ENCODE results near the gene SMCR8. TPM values are rescaled to one million over a fixed set of nuclear protein-coding genes. Genes with fewer than 3 reads are reported as not detected.

SMCR8 gene
- total RNA-seq, 6 donors from 2014 or later, result 17.1 to 25.2 (median 21.5) TPM

DNA sequence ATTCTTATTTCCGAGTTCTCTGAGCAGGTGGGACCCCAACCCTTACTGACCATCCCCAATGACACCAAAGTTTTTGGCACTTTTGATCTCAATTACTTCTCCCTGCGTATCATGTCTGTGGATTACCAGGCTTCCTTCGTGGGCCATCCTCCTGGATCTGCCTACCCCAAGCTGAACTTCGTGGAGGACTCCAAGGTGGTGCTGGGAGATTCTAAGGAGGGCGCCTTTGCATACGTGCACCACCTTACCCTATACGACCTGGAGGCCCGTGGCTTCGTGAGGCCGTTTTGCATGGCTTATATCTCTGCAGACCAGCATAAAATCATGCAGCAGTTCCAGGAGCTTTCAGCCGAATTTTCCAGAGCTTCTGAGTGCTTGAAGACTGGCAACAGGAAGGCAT is 868 bp downstream of the SMCR8 start:
- H3K36me3 ChIP-seq, result peaks cover 0 to 59% (median 18%) of the 10 kb centered on the region in 4 donors
- ATAC-seq (ENCODE audit: low FRiP score in 2 of 2) (no peak), DNase-seq (no peak)
- TF ChIP-seq EP300 (IDR thresholded peaks at IDR 0.05) (no peak), POLR2A (IDR thresholded peaks at IDR 0.05) (no peak), POLR2AphosphoS5 (IDR thresholded peaks at IDR 0.05) (no peak)
- TF ChIP-seq, protein P1, sequence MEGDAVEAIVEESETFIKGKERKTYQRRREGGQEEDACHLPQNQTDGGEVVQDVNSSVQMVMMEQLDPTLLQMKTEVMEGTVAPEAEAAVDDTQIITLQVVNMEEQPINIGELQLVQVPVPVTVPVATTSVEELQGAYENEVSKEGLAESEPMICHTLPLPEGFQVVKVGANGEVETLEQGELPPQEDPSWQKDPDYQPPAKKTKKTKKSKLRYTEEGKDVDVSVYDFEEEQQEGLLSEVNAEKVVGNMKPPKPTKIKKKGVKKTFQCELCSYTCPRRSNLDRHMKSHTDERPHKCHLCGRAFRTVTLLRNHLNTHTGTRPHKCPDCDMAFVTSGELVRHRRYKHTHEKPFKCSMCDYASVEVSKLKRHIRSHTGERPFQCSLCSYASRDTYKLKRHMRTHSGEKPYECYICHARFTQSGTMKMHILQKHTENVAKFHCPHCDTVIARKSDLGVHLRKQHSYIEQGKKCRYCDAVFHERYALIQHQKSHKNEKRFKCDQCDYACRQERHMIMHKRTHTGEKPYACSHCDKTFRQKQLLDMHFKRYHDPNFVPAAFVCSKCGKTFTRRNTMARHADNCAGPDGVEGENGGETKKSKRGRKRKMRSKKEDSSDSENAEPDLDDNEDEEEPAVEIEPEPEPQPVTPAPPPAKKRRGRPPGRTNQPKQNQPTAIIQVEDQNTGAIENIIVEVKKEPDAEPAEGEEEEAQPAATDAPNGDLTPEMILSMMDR (IDR thresholded peaks at IDR 0.05), result no peak
- H3K9me3 ChIP-seq, result no peaks in the 10 kb centered on the region
- peak overlapping the region; percentile 72 to 94 (median 87) for H3K4me3 ChIP-seq
- peak overlapping the region; percentile 93 to 98 (median 95) for H3K27ac ChIP-seq
- H3K27me3 ChIP-seq, result no peaks in the 10 kb centered on the region
- 73 to 76% methylated on average over 10 to 11 of the region's 11 CpGs for WGBS, 2 donors
- H3K4me1 ChIP-seq, result peaks cover 54 to 81% (median 64%) of the 10 kb centered on the region in 4 donors

GRCh38 chr17:18318117-18318516 is 3.0 kb downstream of the SMCR8 start:
- Histone ChIP-seq H3K36me3 (peaks cover under 1 to 64% (median 24%) of the 10 kb centered on the region in 4 donors), H3K27ac (peak overlapping the region in 1 of 4 donors; percentile 22)

GRCh38 chr17:18318771-18319450 is 3.8 kb downstream of the SMCR8 start:
- WGBS, 2 donors, result 79 to 83% methylated on average over 10 to 18 of the region's 18 CpGs
- Histone ChIP-seq H3K27ac (peak overlapping the region in 1 of 4 donors; percentile 15), H3K4me3 (peak overlapping the region in 2 of 4 donors; percentile 2 to 24), H3K9me3 (no peaks in the 10 kb centered on the region), H3K27me3 (no peaks in the 10 kb centered on the region), H3K4me1 (peaks cover 46 to 58% (median 51%) of the 10 kb centered on the region in 4 donors), H3K36me3 (peaks cover 9 to 72% (median 32%) of the 10 kb centered on the region in 4 donors)
- no peak for TF ChIP-seq EP300 (IDR thresholded peaks at IDR 0.05)
- no peak for TF ChIP-seq POLR2AphosphoS5 (IDR thresholded peaks at IDR 0.05)
- TF ChIP-seq POLR2A (IDR thresholded peaks at IDR 0.05), result no peak
- TF ChIP-seq, protein P1 (IDR thresholded peaks at IDR 0.05), result no peak
- no peak for ATAC-seq (ENCODE audit: low FRiP score in 2 of 2)
- DNase-seq, result no peak

More at GRCh38 chr17:18318117-18318516, 3.0 kb downstream of the SMCR8 start:
- Histone ChIP-seq H3K4me3 (peak overlapping the region in 2 of 4 donors; percentile 2 to 24), H3K27me3 (no peaks in the 10 kb centered on the region), H3K9me3 (no peaks in the 10 kb centered on the region), H3K4me1 (peaks cover 54 to 66% (median 59%) of the 10 kb centered on the region in 4 donors)
- no peak for DNase-seq
- WGBS, 2 donors, result 81 to 89% methylated on average over 7 of the region's 7 CpGs
- ATAC-seq (ENCODE audit: low FRiP score in 2 of 2), result no peak
- no peak for TF ChIP-seq POLR2A (IDR thresholded peaks at IDR 0.05)
- TF ChIP-seq, protein P1 (IDR thresholded peaks at IDR 0.05), result no peak
- no peak for TF ChIP-seq POLR2AphosphoS5 (IDR thresholded peaks at IDR 0.05)
- no peak for TF ChIP-seq EP300 (IDR thresholded peaks at IDR 0.05)

- no peak overlapping the region for H3K27ac ChIP-seq
- DNase-seq (no peak), ATAC-seq (ENCODE audit: low FRiP score in 2 of 2) (no peak)
- peaks cover 9 to 80% (median 40%) of the 10 kb centered on the region in 4 donors for H3K36me3 ChIP-seq
- WGBS, 2 donors, result 67 to 70% methylated on average over 10 to 12 of the region's 13 CpGs
- H3K27me3 ChIP-seq, result no peaks in the 10 kb centered on the region
- TF ChIP-seq POLR2AphosphoS5 (IDR thresholded peaks at IDR 0.05), result no peak
- no peak for TF ChIP-seq EP300 (IDR thresholded peaks at IDR 0.05)
- no peak for TF ChIP-seq POLR2A (IDR thresholded peaks at IDR 0.05)
- TF ChIP-seq, protein P1 (IDR thresholded peaks at IDR 0.05), result peak in 1 of 6 experiments; percentile 33
- H3K4me1 ChIP-seq, result peaks cover 42 to 52% (median 48%) of the 10 kb centered on the region in 4 donors
- no peaks in the 10 kb centered on the region for H3K9me3 ChIP-seq
- H3K4me3 ChIP-seq, result no peak overlapping the region
These were observed 4.6 kb downstream of the SMCR8 start for GRCh38 chr17:18319604-18320256.

All from upper lobe of left lung (tissue), 6 donors.